Activated naive CD4-positive, alpha-beta T cell treated with Interleukin-2 at 50 U/mL for 16 hours (primary cell): Measurements from ENCODE around the gene SCAI.
"Not testable (repeated sequence)": the region's sequence is repeated elsewhere in the genome, so short reads cannot be mapped to it uniquely, and the experiment has no call there.

Experiments
- DNase-seq: peaks from one replicate; pipeline ENCODE4 v3.0.0-alpha.2; 2020

Gene SCAI

DNA sequence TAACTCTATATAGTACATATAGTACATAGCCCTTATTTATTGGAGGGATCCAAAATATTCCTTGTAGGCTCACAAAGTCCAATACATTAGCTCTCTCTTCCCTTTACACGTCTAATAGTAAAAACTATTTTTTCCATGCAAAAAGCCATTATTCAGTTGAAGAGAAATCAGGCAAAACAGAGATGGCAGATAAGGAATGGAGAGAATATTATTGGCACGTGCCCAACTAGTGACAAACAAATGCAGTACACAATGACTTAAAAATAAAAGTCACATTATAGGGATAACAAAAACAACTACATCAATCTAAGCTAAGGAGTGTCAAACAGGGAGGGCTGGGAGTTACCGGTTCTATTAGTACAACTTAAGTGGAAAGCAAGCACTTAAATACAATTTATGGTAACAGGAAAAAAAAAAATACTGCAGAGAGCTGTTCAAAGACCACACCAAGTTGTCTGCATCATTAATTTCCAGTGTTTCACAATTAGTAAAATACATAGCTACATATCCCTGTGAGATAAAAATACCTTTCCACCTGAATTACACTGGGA lies 4.1 kb upstream of the SCAI start:
- DNase-seq = no peak

GRCh38 chr9:125146247-125146646 lies 2.9 kb upstream of the SCAI start:
- no peak for DNase-seq

DNA sequence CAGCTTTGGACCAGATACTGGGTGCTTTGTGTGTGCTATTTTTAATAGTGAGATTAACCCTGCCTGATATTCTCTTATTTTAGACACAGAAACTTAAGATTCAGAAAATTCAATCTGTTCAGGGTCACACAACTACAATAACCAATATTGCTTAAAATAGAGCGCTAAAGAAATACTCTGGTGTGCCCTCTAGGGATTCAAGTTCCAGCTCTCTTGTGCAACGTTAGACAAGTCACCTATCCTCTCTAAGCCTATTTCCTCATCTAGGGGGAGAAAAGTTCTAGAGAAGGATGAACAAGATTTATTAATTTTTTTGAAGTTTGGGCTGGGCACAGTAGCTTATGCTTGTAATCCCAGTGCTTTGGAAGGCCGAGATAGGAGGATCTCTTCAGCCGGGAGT lies 2.1 kb upstream of the SCAI start:
- DNase-seq = no peak

GRCh38 chr9:125142560-125143376 lies 560 bp downstream of the SCAI start:
- peak; percentile 3 for DNase-seq

DNA sequence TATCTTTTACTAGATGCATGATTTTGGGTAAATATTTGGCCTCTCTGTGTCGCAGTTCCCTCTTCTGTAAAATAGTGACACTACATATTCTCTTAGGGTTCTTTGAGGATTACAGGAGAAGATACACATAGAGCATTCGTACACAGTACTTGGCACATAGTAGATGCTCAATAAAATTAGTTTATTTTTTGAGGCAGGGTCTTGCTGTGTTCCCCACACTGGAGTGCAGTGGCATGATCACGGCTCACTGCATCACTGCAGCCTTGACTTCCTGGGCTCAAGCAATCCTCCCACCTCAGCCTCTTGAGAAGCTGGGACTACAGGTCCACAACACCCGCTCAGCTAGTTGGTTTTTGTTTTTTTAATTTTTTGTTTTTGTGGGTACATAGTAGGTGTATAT lies 1.6 kb downstream of the SCAI start:
- DNase-seq = no peak

DNA sequence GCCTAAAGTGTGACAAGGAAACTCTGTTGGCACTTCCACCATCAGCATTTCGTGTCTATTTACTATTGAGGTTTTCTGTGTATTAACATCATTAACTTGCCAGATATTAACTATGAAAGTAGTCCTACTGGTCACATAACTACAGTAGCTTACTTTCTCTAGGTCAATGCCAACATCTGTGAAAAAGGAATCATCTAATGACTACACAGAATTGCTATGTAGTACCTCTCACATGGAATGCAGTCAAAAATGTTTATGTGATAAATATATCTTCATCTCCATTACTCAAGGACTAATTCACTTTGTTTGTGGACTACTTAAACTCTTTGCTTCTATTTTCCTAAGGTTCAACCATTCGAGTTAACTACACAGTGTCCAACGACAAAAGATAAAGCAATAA lies 2.1 kb downstream of the SCAI start:
- no peak for DNase-seq

- DNase-seq = no peak
Measured at GRCh38 chr9:125140576-125140975, 2.8 kb downstream of the SCAI start.

DNA sequence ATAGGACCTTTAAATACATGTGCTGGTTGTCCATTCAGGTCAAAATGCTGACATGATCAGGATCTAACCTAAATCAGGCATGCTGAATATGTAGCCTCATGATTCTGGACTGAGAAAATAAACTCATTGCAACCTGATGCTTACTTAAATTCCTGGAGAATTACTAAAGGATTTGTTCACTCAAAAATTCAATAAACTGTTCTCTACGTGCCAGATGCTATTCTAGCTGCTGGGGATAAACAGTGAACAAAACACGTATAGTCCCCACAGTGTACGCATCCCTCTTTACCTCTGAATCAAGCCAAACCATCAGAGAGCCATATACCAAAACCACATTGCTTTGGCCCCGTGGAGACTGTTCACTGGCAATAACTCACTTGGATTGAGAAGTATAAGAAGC lies 6.1 kb downstream of the SCAI start:
- DNase-seq = no peak

- no peak for DNase-seq
Measured at GRCh38 chr9:125134976-125135375, 8.4 kb downstream of the SCAI start.

- DNase-seq = no peak
Measured at GRCh38 chr9:125133403-125134329, 9.7 kb downstream of the SCAI start.

DNA sequence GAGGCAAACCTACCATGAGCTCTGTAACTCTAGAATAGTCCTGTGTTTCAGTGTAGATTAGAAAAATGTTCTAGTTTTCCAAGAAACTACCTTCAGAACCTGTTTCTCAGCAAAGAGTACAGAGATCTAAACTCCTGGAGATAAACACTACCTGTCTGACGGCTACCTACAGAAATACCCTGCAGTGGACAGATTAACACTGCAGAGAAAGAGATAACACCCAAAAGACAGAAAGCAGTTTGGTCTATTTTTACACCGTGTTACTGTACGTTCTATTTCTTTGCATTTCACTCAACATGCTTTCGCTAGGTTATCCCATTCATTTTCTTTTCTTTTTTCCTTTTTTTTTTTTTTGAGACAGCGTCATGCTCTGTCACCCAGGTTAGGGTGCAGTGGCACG lies 11.6 kb downstream of the SCAI start:
- no peak for DNase-seq

DNA sequence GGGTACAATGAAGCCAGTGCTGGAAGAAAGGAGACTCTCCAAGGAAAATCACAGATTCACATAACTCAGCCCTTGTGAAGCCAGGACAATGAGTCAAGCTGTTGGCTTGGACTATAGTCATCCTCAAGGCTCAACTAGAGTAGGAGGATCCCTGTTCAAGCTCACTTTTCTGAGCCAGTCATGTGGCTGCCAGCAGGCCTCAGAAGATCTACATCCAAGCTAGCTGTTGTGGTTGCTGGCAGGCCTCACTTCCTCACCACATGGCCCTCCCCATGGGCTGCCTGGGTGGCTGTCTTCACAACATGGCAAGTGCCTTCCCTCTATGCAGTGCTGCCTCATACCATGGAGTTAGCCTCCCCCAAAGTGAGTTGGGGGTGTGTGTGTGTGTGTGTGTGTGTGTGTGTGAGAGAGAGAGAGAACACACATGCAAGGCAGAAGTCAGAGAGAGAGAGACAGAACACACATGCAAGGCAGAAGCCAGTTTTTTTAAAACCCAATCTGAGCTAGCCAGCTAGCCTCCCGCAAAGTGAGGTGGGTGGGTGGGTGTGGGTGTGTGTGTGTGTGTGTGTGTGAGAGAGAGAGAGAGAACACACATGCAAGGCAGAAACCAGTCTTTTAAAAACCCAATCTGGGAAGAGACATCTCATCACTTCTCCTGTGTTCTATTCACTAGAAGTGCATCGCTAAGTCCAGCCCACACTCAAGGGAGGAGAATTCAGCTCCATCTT lies 17.1 kb downstream of the SCAI start:
- peak; percentile 70 for DNase-seq

GRCh38 chr9:125125523-125125922 lies 17.8 kb downstream of the SCAI start:
- no peak for DNase-seq

- no peak for DNase-seq
Measured at GRCh38 chr9:125121146-125121545, 22.2 kb downstream of the SCAI start.

DNA sequence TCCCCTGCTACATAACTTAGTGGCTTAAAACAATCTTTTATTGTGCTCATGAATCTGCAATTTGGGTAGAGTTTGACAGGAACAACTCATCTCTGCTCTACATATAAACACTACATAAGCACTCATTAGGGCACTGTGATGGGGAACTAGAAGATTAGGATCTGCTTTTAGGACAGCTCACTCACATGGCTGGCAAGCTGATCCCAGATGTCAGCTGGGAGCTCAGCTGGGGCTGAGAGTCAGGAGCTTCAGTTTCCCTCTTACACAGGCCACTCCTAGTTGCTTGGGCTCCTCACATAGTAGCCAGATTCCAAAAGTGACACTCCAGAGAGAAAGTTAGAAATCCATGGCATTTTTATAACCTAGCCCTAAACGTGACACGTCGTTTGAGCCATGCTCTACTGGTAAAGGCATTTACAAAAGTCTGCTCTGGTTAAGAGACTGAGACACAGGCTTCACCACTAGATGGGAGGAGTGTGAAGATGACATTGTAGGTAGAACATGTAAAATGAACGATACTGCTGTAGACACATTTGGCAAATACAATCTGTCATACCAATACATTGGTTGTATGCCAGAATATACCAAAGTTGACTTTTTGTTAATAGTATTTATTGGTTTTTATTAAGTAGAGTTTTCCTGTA lies 23.6 kb downstream of the SCAI start:
- no peak for DNase-seq

DNA sequence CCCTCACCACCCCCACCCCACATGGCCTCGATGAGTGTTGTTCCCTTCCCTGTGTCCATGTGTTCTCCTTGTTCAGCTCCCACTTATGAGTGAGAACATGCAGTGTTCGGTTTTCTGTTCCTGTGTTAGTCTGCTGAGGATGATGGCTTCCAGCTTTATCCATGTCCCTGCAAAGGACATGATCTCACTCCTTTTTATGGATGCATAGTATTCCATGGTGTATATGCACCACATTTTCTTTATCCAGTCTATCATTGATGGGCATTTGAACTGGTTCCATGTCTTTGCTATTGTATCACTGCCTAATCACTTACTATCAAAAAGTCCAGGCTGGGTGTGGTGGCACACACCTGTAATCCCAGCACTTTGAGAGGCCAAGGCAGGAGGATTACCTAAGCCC lies 24.6 kb downstream of the SCAI start:
- not testable (repeated sequence) for DNase-seq

DNA sequence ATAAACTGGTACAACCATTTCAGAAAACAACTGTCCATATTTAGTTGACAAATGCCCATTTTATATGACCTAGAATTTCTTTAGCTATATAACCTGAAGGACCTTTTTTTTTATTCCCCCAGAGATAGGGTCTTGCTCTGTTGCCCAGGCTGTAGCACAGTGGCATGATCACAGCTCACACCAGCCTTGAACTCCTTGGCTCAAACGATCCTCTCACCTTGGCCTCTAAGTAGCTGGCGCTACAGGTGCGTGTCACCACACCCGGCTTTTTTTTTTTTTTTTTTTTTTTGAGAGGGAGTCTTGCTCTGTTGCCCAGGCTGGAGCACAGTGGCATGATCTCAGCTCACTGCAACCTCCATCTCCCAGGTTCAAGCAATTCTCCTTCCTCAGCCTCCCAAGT lies 28.8 kb downstream of the SCAI start:
- DNase-seq = not testable (repeated sequence)

- no peak for DNase-seq
Measured at GRCh38 chr9:125110464-125110863, 32.9 kb downstream of the SCAI start.

GRCh38 chr9:125108541-125108940 lies 34.8 kb downstream of the SCAI start:
- DNase-seq = not testable (repeated sequence)

- DNase-seq = no peak
Measured at GRCh38 chr9:125106285-125106893, 36.9 kb downstream of the SCAI start.

GRCh38 chr9:125103770-125104460 lies 39.4 kb downstream of the SCAI start:
- no peak for DNase-seq
